Fibroblast of skin of left quadriceps (primary cell): Measurements from ENCODE around the gene FTSJ1.
"Not testable (repeated sequence)": the region's sequence is repeated elsewhere in the genome, so short reads cannot be mapped to it uniquely, and the experiment has no call there.

ENCODE experiments used
- DNase-seq, 2 experiments: peaks; one replicate each; pipeline ENCODE4 v3.0.0-alpha.2; 2013; ENCODE audit warnings: low read depth in 2 of 2

FTSJ1 gene

DNA sequence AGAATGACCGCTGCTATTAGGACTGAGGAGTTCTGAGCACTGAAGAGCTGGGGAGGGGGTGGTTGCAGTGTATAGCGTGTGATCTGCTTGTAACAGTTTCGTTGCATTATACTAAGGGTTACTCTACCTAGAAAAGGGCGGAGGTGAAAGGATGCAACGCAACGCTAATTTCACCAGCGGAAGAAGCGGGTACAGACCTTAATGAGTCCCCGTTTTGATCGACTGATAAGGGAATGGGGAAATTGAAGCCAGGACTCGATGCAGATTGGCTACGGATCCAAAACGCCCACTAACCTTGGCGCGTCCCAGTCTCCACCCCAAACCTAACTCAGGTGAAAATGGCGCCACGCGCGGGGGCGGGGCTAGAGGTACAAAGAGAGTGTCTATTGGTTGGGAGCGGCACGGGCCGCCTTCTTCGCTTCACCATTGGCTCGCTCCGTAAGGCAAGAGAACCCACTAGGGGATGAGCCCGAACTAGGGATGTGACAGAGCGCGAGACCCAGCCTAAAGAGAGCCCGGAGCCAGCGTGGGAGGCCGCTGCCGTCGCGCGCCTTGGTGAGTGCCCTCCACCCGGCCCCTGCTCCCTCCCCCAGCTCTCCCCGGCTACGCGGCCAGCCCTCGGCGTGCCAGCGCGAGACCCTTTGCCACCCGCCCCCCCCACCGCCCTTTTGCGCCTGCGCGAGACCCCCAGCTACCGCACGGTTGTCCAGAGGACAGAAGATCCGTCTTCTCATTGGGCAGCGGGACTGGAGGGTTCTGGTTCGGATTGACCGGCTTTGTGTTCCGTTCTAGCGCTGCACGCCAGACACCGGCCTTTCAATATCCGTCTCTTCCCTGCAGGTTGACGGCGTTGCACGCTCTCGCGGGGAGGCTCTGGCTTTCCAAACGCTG, 45.6 kb downstream of the FTSJ1 start, which contains the start of gene EBP:
EBP (plus strand) TSS at position 456 of the 891 bp plus-strand sequence. CDS start 1,964 bp downstream, outside the sequence.
- peak; percentile 63 to 64 for DNase-seq

DNA sequence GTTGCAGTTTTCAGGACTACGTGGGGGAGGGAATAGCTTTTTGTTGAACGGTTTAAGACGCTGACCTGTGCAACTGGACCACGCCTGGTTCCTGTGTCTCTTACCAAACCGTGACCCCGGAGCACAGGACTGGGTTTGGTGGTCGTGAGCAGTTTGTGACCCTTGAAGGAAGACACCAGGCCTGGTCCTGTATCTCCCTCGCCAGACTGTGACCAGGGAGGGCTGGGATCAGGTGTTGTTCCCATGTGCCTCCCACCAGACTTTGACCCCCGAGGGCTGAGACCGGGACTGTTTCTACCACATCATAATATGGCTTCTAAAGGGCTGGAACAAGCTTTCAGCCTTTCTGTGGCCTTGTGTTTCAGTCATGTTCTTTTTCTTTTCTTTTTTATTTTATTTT, 46.3 kb downstream of the FTSJ1 start:
- DNase-seq: no peak

DNA sequence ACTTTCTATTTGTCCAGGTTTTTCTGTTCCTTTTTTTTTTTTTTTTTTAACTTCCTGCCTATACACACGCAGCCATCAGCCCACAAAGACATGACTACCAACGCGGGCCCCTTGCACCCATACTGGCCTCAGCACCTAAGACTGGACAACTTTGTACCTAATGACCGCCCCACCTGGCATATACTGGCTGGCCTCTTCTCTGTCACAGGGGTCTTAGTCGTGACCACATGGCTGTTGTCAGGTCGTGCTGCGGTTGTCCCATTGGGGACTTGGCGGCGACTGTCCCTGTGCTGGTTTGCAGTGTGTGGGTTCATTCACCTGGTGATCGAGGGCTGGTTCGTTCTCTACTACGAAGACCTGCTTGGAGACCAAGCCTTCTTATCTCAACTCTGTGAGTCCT, 47.7 kb downstream of the FTSJ1 start:
- DNase-seq: no peak

GRCh38 chrX:48525853-48526252, 49.9 kb downstream of the FTSJ1 start:
- not testable (repeated sequence) for DNase-seq

DNA sequence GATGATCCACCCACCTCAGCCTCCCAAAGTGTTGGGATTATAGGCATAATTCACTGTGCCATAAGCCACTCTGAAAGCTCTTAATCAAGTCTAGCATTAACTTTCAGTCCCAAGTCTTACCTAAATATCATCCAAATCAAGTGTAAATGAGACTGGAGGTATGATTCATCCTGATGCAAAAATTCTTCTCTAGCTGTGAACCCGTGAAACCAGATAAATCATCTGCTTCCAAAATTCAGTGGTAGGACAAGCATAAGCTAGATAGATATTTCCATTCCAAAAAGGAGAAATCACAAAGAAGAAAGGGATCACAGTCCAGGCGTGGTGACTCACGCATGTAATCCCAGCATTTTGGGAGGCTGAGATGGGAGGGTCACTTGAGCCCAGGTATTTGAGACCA, 54.7 kb downstream of the FTSJ1 start:
- DNase-seq: no peak

DNA sequence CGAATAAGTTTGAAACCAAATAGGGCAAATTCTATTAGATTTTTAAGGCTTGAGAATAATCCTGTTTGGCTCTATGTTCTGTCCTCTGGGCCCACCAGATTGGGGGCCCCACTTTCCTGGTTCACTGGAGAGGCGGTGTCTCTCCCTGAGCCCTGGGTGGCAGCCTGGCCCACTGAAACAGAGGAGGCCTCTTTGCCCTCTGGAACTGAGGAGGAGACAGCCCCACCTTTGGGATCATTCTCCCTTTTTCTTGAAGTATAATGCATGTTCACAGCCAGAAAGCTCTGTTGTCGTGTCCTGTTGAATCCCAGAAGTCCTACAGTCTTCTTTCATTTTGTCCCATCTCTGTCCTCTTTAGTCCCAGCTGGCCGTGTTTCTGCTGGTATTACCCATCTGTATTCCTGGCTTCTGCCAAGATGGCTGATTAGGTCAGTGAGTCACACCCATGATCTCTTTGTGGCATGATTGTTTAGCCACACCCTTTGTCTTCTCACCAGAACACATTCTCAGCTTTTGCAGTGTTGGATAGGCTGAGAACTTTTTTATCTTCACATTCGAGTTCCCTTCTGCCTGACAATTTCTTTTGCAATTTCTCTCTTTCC, 55.5 kb downstream of the FTSJ1 start:
- no peak for DNase-seq

DNA sequence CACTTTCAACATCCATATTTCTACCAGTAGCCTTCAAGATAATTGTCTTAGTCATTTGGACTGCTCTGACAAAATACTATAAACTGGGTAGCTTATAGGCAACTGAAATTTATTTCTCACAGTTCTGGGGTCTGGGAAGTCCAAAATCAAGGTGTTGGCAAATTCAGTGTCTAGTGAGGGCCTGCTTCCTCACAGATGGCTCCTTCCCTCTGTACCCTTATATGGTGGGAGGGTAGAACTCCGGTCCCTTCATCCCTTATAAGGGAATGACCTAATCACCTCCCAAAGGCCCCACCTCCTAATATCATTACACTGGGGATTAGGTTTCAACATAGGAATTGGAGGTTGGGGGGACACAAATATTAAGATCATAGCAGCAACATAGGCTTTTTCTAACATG, 56.2 kb downstream of the FTSJ1 start:
- no peak for DNase-seq

- no peak for DNase-seq
Observed at GRCh38 chrX:48533165-48533564, 57.2 kb downstream of the FTSJ1 start.
